GM12873 (cell line): ENCODE results near the gene XPO1.

Source experiments
- CTCF ChIP-seq: IDR thresholded peaks from 2 replicates; pipeline ENCODE4 v1.5.1; 2012; ENCODE audit warnings: low read depth, mild to moderate bottlenecking, moderate library complexity, low read length, control low read depth; ENCODE audit not compliant: insufficient read depth; ENCODE audit errors: missing control alignments

XPO1 gene

GRCh38 chr2:61439241-61440002, 98.7 kb downstream of the XPO1 start:
- TF ChIP-seq CTCF, result no peak

GRCh38 chr2:61438670-61439069, 99.5 kb downstream of the XPO1 start:
- no peak for TF ChIP-seq CTCF

GRCh38 chr2:61437170-61437569, 101.0 kb downstream of the XPO1 start:
- TF ChIP-seq CTCF, result no peak

- no peak for TF ChIP-seq CTCF
Measured at GRCh38 chr2:61436092-61436491, 102.1 kb downstream of the XPO1 start.

GRCh38 chr2:61435291-61435690, 102.9 kb downstream of the XPO1 start:
- TF ChIP-seq CTCF, result no peak

GRCh38 chr2:61434314-61434713, 103.8 kb downstream of the XPO1 start:
- TF ChIP-seq CTCF, result no peak

GRCh38 chr2:61433606-61434005, 104.5 kb downstream of the XPO1 start:
- TF ChIP-seq CTCF, result peak; percentile 8

- TF ChIP-seq CTCF, result no peak
Measured at GRCh38 chr2:61432990-61433389, 105.2 kb downstream of the XPO1 start.
